HEK293T (cell line): Measurements from ENCODE around the gene EXOC6.

Experiments
- ARNT ChIP-seq: fragments of 450-650 bp; IDR thresholded peaks from 2 replicates; pipeline ENCODE4 v1.6.1; 2017; ENCODE audit warnings: mild to moderate bottlenecking
- BHLHE40 ChIP-seq: fragments of 450-650 bp; IDR thresholded peaks from 2 replicates; pipeline ENCODE4 v1.6.1; 2016; ENCODE audit warnings: mild to moderate bottlenecking, moderate library complexity, borderline replicate concordance
- CTBP1 ChIP-seq: fragments of 450-650 bp; IDR thresholded peaks from 2 replicates; pipeline ENCODE4 v1.6.1; 2016; ENCODE audit warnings: borderline replicate concordance
- FOXM1 ChIP-seq: fragments of 450-650 bp; IDR thresholded peaks from 2 replicates; pipeline ENCODE4 v1.6.1; 2017; ENCODE audit warnings: mild to moderate bottlenecking, borderline replicate concordance
- NFRKB ChIP-seq: fragments of 450-650 bp; IDR thresholded peaks from 2 replicates; pipeline ENCODE4 v1.6.1; 2016; ENCODE audit warnings: mild to moderate bottlenecking, moderate library complexity
- SP1 ChIP-seq: fragments of 450-650 bp; IDR thresholded peaks from 2 replicates; pipeline ENCODE4 v1.6.1; 2017
- SUZ12 ChIP-seq: fragments of 450-650 bp; IDR thresholded peaks from 2 replicates; pipeline ENCODE4 v1.6.1; 2016; ENCODE audit warnings: mild to moderate bottlenecking
- TARDBP ChIP-seq: fragments of 450-650 bp; IDR thresholded peaks from 2 replicates; pipeline ENCODE4 v1.6.1; 2016
- TF ChIP-seq, protein P1 (sequence below): fragments of 450-650 bp; IDR thresholded peaks from 2 replicates; pipeline ENCODE4 v1.6.1; 2016

GRCh38 chr10:93065675-93066543 lies 217.6 kb downstream of the EXOC6 start:
- TF ChIP-seq SUZ12 (no peak), BHLHE40 (no peak), ARNT (no peak), CTBP1 (no peak), FOXM1 (no peak), SP1 (no peak), NFRKB (no peak), TARDBP (no peak)
- TF ChIP-seq, protein P1, sequence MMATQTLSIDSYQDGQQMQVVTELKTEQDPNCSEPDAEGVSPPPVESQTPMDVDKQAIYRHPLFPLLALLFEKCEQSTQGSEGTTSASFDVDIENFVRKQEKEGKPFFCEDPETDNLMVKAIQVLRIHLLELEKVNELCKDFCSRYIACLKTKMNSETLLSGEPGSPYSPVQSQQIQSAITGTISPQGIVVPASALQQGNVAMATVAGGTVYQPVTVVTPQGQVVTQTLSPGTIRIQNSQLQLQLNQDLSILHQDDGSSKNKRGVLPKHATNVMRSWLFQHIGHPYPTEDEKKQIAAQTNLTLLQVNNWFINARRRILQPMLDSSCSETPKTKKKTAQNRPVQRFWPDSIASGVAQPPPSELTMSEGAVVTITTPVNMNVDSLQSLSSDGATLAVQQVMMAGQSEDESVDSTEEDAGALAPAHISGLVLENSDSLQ: no peak
